Stomach smooth muscle (tissue), 2 donors: ENCODE data around the gene CSNK1G1.
"Not testable (repeated sequence)": the region's sequence is repeated elsewhere in the genome, so short reads cannot be mapped to it uniquely, and the experiment has no call there.

ENCODE experiments used
- H3K27ac ChIP-seq: one replicate; pipeline ENCODE4 v1.7.0; 2013; ENCODE audit warnings: mild to moderate bottlenecking, low read length, inconsistent platforms
- H3K27me3 ChIP-seq, 2 donors: one replicate each; pipeline ENCODE4 v1.7.0; 2013; ENCODE audit warnings: low read length in 2 of 2; ENCODE audit not compliant: insufficient read depth in 2 of 2, control insufficient read depth in 1 of 2
- H3K36me3 ChIP-seq, 2 donors: one replicate each; pipeline ENCODE4 v1.7.0; 2013; ENCODE audit warnings: low read length in 2 of 2; ENCODE audit not compliant: control insufficient read depth in 2 of 2, insufficient read depth in 2 of 2
- H3K4me1 ChIP-seq: one replicate; pipeline ENCODE4 v1.7.0; 2013; ENCODE audit warnings: low read length; ENCODE audit not compliant: control insufficient read depth, insufficient read depth
- H3K4me3 ChIP-seq, 2 donors: one replicate each; pipeline ENCODE4 v1.7.0; 2013; ENCODE audit warnings: low read length in 2 of 2
- H3K9ac ChIP-seq, 2 donors: one replicate each; pipeline ENCODE4 v1.7.0; 2013; ENCODE audit warnings: low read length in 2 of 2, mild to moderate bottlenecking in 1 of 2
- H3K9me3 ChIP-seq, 2 donors: one replicate each; pipeline ENCODE4 v1.7.0; 2013; ENCODE audit warnings: low read length in 2 of 2; ENCODE audit not compliant: control insufficient read depth in 2 of 2
- donor health status: healthy.
- donor health status: Pancreatic carcinoma.

The CSNK1G1 gene

GRCh38 chr15:64222573-64223366 is 133.2 kb downstream of the CSNK1G1 start:
- Histone ChIP-seq H3K36me3 (no peaks in the 10 kb centered on the region), H3K4me1 (no peaks in the 10 kb centered on the region), H3K4me3 (no peak overlapping the region)

DNA sequence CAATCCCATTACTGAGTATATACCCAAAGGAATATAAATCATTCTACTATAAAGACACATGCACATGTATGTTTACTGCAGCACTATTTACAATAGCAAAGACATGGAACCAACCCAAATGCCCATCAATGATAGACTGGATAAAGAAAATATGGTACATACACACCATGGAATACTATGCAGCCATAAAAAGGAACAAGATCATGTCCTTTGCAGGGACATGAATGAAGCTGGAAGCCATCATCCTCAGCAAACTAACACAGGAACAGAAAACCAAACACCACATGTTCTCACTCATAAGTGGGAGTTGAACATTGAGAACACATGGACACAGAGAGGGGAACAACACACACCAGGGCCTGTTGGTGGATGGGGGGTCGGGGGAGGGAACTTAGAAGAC is 134.1 kb downstream of the CSNK1G1 start:
- not testable (repeated sequence) for H3K9ac ChIP-seq

More at GRCh38 chr15:64222573-64223366, 133.2 kb downstream of the CSNK1G1 start:
- H3K9ac ChIP-seq = no peak overlapping the region
- H3K9me3 ChIP-seq = peaks cover 0 to 3% of the 10 kb centered on the region in 2 donors
- no peaks in the 10 kb centered on the region for H3K27me3 ChIP-seq
- no peak overlapping the region for H3K27ac ChIP-seq

DNA sequence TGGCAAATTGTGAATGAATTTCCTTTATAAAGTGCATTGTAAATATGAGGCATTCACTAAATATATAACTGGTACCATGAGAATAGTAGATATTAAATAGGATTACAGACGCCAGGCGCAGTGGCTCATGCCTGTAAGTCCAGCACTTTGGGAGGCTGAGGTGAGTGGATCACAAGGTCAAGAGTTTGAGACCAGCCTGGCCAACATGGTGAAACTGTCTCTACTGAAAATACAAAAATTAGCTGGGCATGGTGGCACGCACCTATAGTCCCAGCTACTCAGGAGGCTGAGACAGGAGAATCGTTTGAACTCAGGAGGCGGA is 138.6 kb downstream of the CSNK1G1 start:
- not testable (repeated sequence) for H3K4me3 ChIP-seq, H3K9me3 ChIP-seq

More for the DNA sequence above, 134.1 kb downstream of the CSNK1G1 start:
- H3K4me3 ChIP-seq, H3K4me1 ChIP-seq, H3K36me3 ChIP-seq, H3K27me3 ChIP-seq, H3K27ac ChIP-seq, H3K9me3 ChIP-seq: not testable (repeated sequence)

DNA sequence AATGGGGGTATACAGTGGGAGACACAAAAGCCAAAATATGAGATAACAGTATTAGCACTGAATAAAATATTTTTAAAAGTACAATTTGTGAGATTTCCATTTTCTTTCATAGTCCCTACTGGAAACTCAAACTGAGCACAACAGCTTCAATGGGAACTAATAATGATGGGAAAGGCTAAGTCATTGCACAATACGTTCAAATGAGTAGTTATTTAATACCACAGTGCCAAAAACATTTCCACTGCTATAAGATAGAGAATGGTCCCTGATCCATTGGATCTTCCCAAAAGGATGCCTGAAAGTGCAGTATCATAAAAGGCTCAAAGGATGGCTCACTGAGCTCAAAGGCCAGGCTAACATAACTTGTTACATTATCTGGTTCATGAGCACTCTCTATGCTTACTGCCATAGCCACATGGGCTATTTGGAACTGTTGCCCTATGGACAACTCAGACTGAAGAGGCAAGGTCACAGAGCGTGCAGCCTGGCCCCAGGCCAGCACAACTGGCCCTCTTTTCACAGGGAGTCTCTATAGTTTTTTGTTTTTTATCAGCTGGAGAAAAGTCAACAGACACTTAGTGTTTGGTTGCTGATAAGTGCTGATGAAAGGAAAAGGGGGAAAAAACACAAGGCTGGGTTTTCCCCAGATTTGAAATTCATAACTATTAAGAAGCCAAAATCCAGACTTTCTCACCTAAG is 139.1 kb downstream of the CSNK1G1 start:
- no peaks in the 10 kb centered on the region for H3K9me3 ChIP-seq
- no peak overlapping the region for H3K27ac ChIP-seq

More for the DNA sequence above, 138.6 kb downstream of the CSNK1G1 start:
- H3K9ac ChIP-seq, H3K27me3 ChIP-seq, H3K4me1 ChIP-seq, H3K36me3 ChIP-seq, H3K27ac ChIP-seq: not testable (repeated sequence)

DNA sequence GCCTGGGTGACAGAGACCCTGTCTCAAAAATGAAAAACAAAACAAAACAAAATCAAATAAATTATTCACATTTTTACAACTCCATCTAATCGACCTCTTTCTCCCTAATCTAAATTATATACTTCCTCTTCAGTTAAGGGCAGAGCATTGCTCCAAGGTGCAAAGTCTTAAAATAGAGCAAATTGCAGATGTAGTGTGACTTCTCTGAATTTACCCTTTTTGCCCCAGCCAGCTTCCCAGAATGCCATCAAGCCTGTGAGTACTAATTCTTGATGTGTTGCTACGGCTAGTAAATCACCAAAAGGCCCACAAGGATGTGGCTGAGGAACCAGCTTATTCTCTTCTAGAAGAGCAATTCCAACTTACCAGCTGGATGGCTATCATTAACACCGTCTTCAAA is 139.8 kb downstream of the CSNK1G1 start:
- Histone ChIP-seq H3K36me3 (peaks cover 4 to 5% of the 10 kb centered on the region in 2 donors), H3K4me3 (no peak overlapping the region), H3K4me1 (no peaks in the 10 kb centered on the region), H3K27me3 (no peaks in the 10 kb centered on the region), H3K9ac (no peak overlapping the region), H3K27ac (no peak overlapping the region), H3K9me3 (no peaks in the 10 kb centered on the region)

More for the DNA sequence above, 139.1 kb downstream of the CSNK1G1 start:
- Histone ChIP-seq H3K36me3 (peaks cover 4 to 5% of the 10 kb centered on the region in 2 donors), H3K4me3 (no peak overlapping the region), H3K4me1 (no peaks in the 10 kb centered on the region), H3K27me3 (no peaks in the 10 kb centered on the region), H3K9ac (no peak overlapping the region)

DNA sequence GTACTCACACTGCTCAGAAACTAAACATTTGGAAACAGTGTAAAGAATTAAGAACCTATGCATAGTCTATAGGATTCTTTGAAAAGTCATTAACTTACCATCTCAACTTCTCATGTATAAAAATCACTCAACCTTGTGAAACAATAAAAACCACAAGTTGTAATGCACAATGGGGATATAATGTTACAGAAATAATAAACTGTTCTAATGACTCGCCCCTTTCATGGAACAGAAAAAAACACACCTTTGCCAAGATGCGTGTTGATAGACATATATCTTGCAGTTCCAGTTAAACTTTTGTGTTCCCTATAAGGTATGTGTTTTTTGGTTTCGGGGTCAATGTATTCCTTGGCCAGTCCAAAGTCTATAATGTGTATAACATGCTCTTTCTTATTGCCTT is 142.3 kb downstream of the CSNK1G1 start:
- Histone ChIP-seq H3K27ac (no peak overlapping the region), H3K9ac (no peak overlapping the region), H3K4me1 (no peaks in the 10 kb centered on the region), H3K9me3 (no peaks in the 10 kb centered on the region), H3K36me3 (peaks cover 4 to 5% of the 10 kb centered on the region in 2 donors), H3K4me3 (no peak overlapping the region), H3K27me3 (no peaks in the 10 kb centered on the region)

DNA sequence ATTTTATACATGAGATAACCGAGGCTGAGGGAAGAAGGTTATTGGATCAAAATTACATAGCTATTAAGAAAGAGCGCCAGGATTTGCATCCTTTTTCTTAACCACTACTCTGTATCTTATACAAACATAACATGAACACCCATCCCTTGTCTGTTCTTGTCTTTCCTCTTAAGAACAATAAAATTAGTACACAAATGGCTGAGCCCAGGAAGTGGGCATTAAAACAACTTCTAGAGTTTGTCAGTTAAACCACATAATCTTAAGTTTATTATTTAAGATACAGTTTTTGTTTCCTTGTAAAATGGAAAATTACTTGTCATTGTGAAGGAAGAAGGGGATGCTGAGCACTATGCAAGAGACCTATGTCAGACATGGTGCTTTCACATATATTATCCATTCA is 144.3 kb downstream of the CSNK1G1 start:
- Histone ChIP-seq H3K4me3 (no peak overlapping the region), H3K27me3 (no peaks in the 10 kb centered on the region), H3K4me1 (no peaks in the 10 kb centered on the region), H3K27ac (no peak overlapping the region), H3K9me3 (no peaks in the 10 kb centered on the region), H3K36me3 (peaks cover 5% of the 10 kb centered on the region in 2 donors), H3K9ac (no peak overlapping the region)

DNA sequence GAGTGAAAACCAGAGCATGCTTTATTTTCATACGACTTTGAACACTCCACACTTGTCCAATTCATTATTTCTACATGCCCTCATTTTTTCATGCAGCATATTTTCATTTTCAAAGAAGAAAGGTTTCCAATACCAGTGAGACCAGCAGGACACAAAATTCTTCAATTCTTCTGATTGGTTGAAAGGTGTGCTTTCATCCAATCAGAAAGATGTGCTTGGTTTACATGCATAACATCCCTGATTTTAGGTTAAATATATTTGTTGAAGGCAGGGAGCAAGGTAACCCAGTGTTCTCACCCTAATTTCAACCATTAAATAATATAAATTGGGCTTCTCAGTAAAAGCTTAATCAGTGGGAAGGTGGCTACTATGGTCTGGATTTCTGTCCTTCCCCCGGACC is 145.6 kb downstream of the CSNK1G1 start:
- Histone ChIP-seq H3K9ac (no peak overlapping the region), H3K4me3 (no peak overlapping the region), H3K27ac (no peak overlapping the region), H3K4me1 (no peaks in the 10 kb centered on the region), H3K36me3 (peaks cover 4 to 5% of the 10 kb centered on the region in 2 donors), H3K9me3 (no peaks in the 10 kb centered on the region), H3K27me3 (no peaks in the 10 kb centered on the region)

DNA sequence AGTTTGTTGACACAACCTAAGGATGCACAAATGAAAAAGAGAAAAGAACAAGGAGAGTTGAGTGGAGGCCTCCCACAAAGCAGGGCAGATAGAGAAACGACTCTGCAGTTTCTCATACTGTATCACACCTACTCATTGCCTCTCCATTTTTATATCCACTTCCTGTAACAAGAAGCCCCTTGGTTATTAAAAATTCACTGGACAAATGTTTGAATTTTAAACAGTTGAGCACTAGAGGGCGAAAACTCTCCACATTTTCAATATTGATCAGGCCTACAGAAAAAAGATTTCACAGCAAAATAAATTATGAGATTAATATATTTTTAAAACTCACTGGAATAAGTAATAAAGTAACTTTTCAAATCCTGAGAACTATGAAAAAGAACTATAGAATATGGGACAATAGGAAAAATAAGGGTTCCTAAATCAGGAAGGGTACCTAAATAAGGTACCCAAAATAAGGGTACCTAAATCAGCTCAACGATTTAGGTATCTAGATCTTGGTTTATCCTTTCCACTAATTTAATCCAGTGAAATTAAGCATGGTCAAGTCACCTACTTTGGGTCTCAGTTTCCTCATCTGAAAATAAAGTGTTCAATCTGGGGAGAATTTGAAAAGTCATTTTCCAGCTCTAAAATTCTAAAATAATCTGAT is 146.2 kb downstream of the CSNK1G1 start:
- no peak overlapping the region for H3K27ac ChIP-seq
- H3K9ac ChIP-seq = no peak overlapping the region
- no peaks in the 10 kb centered on the region for H3K4me1 ChIP-seq
- H3K36me3 ChIP-seq = peaks cover 4 to 5% of the 10 kb centered on the region in 2 donors
- no peaks in the 10 kb centered on the region for H3K9me3 ChIP-seq
- no peak overlapping the region for H3K4me3 ChIP-seq
- H3K27me3 ChIP-seq = no peaks in the 10 kb centered on the region

DNA sequence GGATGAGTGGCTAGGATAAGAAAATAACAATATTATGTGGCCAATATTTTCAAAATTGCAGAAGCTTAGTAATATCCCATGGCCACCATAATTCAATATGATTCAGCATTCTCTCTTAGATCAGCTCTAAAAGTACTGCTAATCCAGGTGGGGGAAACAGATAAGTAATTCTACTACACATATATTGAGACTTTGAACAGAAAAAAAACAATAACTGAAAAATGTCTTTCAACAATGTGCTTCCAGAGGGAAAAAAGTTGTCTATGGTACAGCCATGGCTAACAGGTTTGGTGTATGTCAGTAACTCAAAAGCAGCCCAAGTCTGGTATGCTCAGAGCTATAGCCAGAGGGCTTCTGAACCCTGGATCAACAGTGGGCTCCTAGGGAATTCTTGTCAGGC is 150.8 kb downstream of the CSNK1G1 start:
- Histone ChIP-seq H3K9ac (no peak overlapping the region), H3K9me3 (no peaks in the 10 kb centered on the region), H3K4me3 (no peak overlapping the region), H3K27ac (no peak overlapping the region), H3K4me1 (no peaks in the 10 kb centered on the region), H3K36me3 (peaks cover 9 to 15% of the 10 kb centered on the region in 2 donors), H3K27me3 (no peaks in the 10 kb centered on the region)
